HUES48 (cell line): ENCODE measurements around the gene MEGF6.

ENCODE experiments used
- H3K27ac ChIP-seq: one replicate; pipeline ENCODE4 v1.7.0; 2013; ENCODE audit warnings: low read depth, low read length, inconsistent platforms
- H3K27me3 ChIP-seq: 2 replicates; pipeline ENCODE4 v1.6.1; 2013; ENCODE audit warnings: mild to moderate bottlenecking, low read length; ENCODE audit not compliant: control insufficient read depth, insufficient read depth
- H3K36me3 ChIP-seq: 2 replicates; pipeline ENCODE4 v1.6.1; 2013; ENCODE audit warnings: low read length; ENCODE audit not compliant: control insufficient read depth, insufficient read depth
- H3K4me1 ChIP-seq: 2 replicates; pipeline ENCODE4 v1.6.1; 2013; ENCODE audit warnings: mild to moderate bottlenecking, low read length; ENCODE audit not compliant: control insufficient read depth, insufficient read depth
- H3K4me3 ChIP-seq: 2 replicates; pipeline ENCODE4 v1.5.1; 2013; ENCODE audit warnings: mild to moderate bottlenecking, low read depth, low read length
- H3K9ac ChIP-seq: 2 replicates; pipeline ENCODE4 v1.6.1; 2013; ENCODE audit warnings: mild to moderate bottlenecking, low read depth, low read length, moderate library complexity
- H3K9me3 ChIP-seq: 2 replicates; pipeline ENCODE4 v1.6.1; 2013; ENCODE audit warnings: low read length; ENCODE audit not compliant: control insufficient read depth, insufficient read depth

MEGF6 gene

GRCh38 chr1:3454811-3455618, 156.3 kb downstream of the MEGF6 start:
- peak overlapping the region; percentile 99 for H3K27ac ChIP-seq
- peak overlapping the region; percentile 78 for H3K4me3 ChIP-seq
- no peaks in the 10 kb centered on the region for H3K9me3 ChIP-seq
- H3K9ac ChIP-seq: peak overlapping the region; percentile 72
- H3K27me3 ChIP-seq: no peaks in the 10 kb centered on the region
- H3K36me3 ChIP-seq: peaks cover 12% of the 10 kb centered on the region
- peaks cover 18% of the 10 kb centered on the region for H3K4me1 ChIP-seq

DNA sequence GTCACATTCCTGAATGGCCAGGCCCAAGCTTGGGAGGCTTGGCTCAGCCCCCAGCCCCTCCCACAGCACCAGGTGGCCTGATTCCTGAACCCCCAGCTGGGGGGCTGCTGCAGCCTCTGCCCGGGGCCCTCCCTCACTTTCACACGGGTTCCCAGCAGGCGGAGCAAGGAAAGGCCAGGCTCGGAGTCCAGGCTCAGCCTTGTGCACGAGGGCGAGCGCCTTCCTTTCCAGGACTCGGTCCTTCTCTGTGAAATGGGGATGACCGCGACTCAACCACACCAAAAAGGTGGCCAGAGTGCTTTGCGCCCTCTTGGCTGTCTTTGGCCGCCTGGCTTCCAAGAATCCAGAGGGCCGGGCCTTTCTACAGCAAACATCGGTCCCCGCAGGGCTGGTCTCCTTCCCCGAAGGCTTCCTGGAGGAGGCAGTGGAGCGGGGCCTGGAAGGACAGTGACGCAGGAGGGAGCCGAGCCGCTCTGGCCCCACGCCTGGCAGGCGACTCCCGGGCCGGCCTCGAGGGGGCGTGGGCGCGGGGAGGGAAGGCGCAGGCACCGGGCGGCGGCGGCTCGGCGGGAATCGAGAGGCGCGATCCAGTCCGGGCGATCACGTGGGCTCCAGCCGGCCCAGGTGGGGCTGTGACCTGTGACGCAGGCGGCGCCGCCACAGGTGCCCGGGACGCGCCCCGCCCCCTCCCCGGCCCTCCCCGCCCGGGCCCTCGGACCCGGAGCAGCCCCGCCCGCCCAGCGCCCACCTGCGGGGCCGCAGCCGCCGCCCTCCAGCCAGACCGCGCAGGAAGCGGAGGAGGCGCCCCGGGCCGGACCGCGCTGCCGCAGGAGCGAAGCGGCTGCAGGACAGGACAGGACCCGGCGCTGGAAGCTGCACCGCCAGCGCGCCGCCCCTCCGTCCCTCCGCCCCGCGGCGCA, 157.2 kb downstream of the MEGF6 start, which contains the start of gene ARHGEF16:
Gene ARHGEF16, plus strand, starts transcription at position 775 of the 920 bp plus-strand sequence. CDS start 8,420 bp downstream, outside the sequence.
- H3K4me1 ChIP-seq: peaks cover 18% of the 10 kb centered on the region
- no peaks in the 10 kb centered on the region for H3K27me3 ChIP-seq
- peak within 1 kb of the TSS; percentile 78 for H3K4me3 ChIP-seq
- peak within 1 kb of the TSS; percentile 72 for H3K9ac ChIP-seq
- H3K36me3 ChIP-seq: peaks cover 10% of the 10 kb centered on the region
- H3K9me3 ChIP-seq: no peaks in the 10 kb centered on the region
- H3K27ac ChIP-seq: peak within 1 kb of the TSS; percentile 99

GRCh38 chr1:3453203-3453761, 158.0 kb downstream of the MEGF6 start:
- Histone ChIP-seq H3K27ac (peak overlapping the region; percentile 99), H3K36me3 (peaks cover 3% of the 10 kb centered on the region; the same call in 1 of the 2 replicates), H3K4me1 (peaks cover 18% of the 10 kb centered on the region), H3K27me3 (no peaks in the 10 kb centered on the region), H3K9ac (no peak overlapping the region), H3K9me3 (no peaks in the 10 kb centered on the region), H3K4me3 (no peak overlapping the region)

DNA sequence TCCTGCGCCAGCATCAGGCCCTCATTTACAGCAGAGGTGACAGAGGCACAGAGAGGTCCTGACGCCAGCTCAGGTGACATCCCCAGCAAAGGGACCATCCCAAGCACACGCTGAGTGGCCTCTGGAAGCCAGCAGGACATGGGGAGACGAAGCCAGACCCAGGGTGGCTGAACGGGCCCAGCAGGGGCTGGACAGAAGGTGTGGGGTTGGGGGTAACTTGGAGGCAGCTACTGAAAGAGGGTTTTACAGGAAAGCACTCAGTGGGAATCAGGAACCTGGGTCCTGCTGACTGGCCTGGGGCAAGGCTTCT, 158.5 kb downstream of the MEGF6 start:
- H3K27ac ChIP-seq: no peak overlapping the region
- H3K9ac ChIP-seq: no peak overlapping the region
- peaks cover 18% of the 10 kb centered on the region for H3K4me1 ChIP-seq
- no peaks in the 10 kb centered on the region for H3K27me3 ChIP-seq
- H3K36me3 ChIP-seq: no peaks in the 10 kb centered on the region
- H3K4me3 ChIP-seq: no peak overlapping the region
- H3K9me3 ChIP-seq: no peaks in the 10 kb centered on the region

DNA sequence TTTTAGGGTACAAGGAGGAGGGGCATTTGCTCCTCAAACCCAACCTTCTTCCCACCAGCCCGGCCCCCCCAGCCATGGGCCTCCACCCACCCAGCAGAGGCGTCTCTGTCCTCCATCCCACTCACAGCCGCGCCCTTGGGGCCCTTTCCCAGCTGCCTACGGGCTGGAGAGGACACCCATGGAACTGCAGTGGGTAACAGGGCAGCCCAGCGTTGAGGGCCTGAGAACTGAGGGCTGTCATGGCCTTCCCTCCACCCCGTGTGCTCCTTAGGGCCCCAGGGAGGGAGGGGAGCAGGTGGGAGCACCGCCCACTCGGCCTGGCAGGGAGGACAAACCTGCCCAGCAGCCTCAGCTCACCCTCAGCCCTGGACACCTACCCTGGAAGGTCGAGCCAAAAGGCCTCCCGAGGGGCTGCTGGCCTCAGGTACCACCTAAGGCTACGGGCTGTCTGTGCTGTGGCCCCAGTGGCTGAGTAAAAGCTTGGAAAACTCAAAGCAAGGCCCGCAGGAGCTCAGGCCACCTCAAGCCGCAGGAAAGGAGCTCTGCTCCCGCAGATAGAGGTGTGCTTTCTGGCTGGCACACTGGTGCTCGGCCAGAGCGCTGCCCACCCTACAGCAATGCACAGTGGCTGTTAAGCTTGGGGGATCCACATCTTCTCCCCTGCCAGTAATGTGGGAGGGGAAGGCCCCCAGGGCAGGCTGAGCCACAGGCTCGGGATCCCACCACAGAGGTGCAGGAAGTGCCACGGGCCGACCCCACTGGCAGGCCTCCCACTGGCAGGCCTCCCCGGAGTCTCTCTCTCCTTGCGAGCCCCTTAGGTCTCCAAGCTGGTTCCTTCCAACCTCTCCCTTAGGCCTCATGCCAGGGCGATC, 159.1 kb downstream of the MEGF6 start:
- H3K9ac ChIP-seq: no peak overlapping the region

DNA sequence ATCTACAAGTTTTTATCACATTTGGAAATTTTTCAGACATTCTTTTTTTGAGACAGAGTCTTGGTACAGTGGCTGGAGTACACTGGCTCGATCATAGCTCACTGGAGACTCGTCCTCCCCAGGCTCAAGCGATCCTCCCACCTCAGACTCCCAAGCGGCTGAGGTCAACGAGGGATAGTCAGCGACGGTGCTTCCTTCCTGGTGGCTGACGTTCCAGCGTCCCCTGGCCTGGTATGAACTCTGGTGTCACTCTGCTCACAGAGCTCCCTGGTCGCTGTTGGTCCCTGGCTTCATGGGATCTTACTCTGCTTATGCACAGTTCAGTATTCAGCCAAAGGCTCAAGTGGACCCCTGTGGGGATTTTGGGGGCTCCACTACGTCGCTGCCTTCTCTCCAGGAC, 160.3 kb downstream of the MEGF6 start:
- Histone ChIP-seq H3K4me3 (no peak overlapping the region), H3K4me1 (peaks cover 16% of the 10 kb centered on the region), H3K9me3 (no peaks in the 10 kb centered on the region), H3K36me3 (no peaks in the 10 kb centered on the region), H3K27me3 (no peaks in the 10 kb centered on the region), H3K9ac (no peak overlapping the region), H3K27ac (no peak overlapping the region)

More for the DNA sequence above, 159.1 kb downstream of the MEGF6 start:
- H3K27me3 ChIP-seq: no peaks in the 10 kb centered on the region
- H3K4me3 ChIP-seq: no peak overlapping the region
- no peaks in the 10 kb centered on the region for H3K36me3 ChIP-seq
- no peak overlapping the region for H3K27ac ChIP-seq
- H3K4me1 ChIP-seq: peaks cover 18% of the 10 kb centered on the region
- no peaks in the 10 kb centered on the region for H3K9me3 ChIP-seq

- Histone ChIP-seq H3K27ac (no peak overlapping the region), H3K4me3 (no peak overlapping the region), H3K9me3 (no peaks in the 10 kb centered on the region), H3K9ac (no peak overlapping the region), H3K36me3 (no peaks in the 10 kb centered on the region), H3K27me3 (no peaks in the 10 kb centered on the region), H3K4me1 (peaks cover 10% of the 10 kb centered on the region)
Observed at GRCh38 chr1:3450202-3450863, 161.0 kb downstream of the MEGF6 start.

- no peak overlapping the region for H3K27ac ChIP-seq
- no peaks in the 10 kb centered on the region for H3K9me3 ChIP-seq
- H3K4me1 ChIP-seq: no peaks in the 10 kb centered on the region
- H3K27me3 ChIP-seq: no peaks in the 10 kb centered on the region
- H3K4me3 ChIP-seq: no peak overlapping the region
- no peaks in the 10 kb centered on the region for H3K36me3 ChIP-seq
- no peak overlapping the region for H3K9ac ChIP-seq
Observed at GRCh38 chr1:3444736-3445135, 166.6 kb downstream of the MEGF6 start.

GRCh38 chr1:3444298-3444697, 167.0 kb downstream of the MEGF6 start:
- no peak overlapping the region for H3K9ac ChIP-seq
- H3K27ac ChIP-seq: no peak overlapping the region
- H3K4me1 ChIP-seq: no peaks in the 10 kb centered on the region
- H3K27me3 ChIP-seq: no peaks in the 10 kb centered on the region
- no peaks in the 10 kb centered on the region for H3K9me3 ChIP-seq
- no peak overlapping the region for H3K4me3 ChIP-seq
- H3K36me3 ChIP-seq: no peaks in the 10 kb centered on the region

GRCh38 chr1:3443807-3444206, 167.5 kb downstream of the MEGF6 start:
- no peaks in the 10 kb centered on the region for H3K9me3 ChIP-seq
- H3K27ac ChIP-seq: no peak overlapping the region
- H3K36me3 ChIP-seq: no peaks in the 10 kb centered on the region
- H3K9ac ChIP-seq: no peak overlapping the region
- H3K27me3 ChIP-seq: no peaks in the 10 kb centered on the region
- H3K4me3 ChIP-seq: no peak overlapping the region
- H3K4me1 ChIP-seq: no peaks in the 10 kb centered on the region
